MM.1S (cell line): ENCODE results near the gene RGS6.
"Not testable (repeated sequence)": the region's sequence is repeated elsewhere in the genome, so short reads cannot be mapped to it uniquely, and the experiment has no call there.

Experiments used
- DNase-seq: peaks from one replicate; pipeline ENCODE4 v3.0.0-alpha.2; 2015
- H2AFZ ChIP-seq: fragments of 300-600 bp; sonication (generic); 2 replicates; pipeline ENCODE4 v1.6.0; 2016; ENCODE audit warnings: antibody characterized with exemption, low read length
- H3F3A ChIP-seq: fragments of 300-600 bp; sonication (generic); 2 replicates; pipeline ENCODE4 v1.6.1; 2016; ENCODE audit warnings: mild to moderate bottlenecking, antibody characterized with exemption, low read length, moderate library complexity, mixed read lengths; ENCODE audit not compliant: insufficient read depth
- H3K27ac ChIP-seq: fragments of 300-600 bp; sonication (generic); 2 replicates; pipeline ENCODE4 v1.5.1; 2016; ENCODE audit warnings: mild to moderate bottlenecking, low read length
- H3K27me3 ChIP-seq: fragments of 300-600 bp; sonication (generic); replicated peaks from 2 replicates; pipeline ENCODE4 v1.6.0; 2016; ENCODE audit warnings: low read length; ENCODE audit not compliant: insufficient read depth
- H3K36me3 ChIP-seq: fragments of 300-600 bp; sonication (generic); replicated peaks from 2 replicates; pipeline ENCODE4 v1.6.1; 2016; ENCODE audit warnings: mild to moderate bottlenecking, low read length, mixed read lengths; ENCODE audit not compliant: insufficient read depth
- H3K4me1 ChIP-seq: fragments of 300-600 bp; sonication (generic); 2 replicates; pipeline ENCODE4 v1.6.1; 2016; ENCODE audit warnings: low read length, mixed read lengths
- H3K4me2 ChIP-seq: fragments of 300-600 bp; sonication (generic); 2 replicates; pipeline ENCODE4 v1.6.0; 2016; ENCODE audit warnings: low read depth, low read length
- H3K4me3 ChIP-seq: fragments of 300-600 bp; sonication (generic); 2 replicates; pipeline ENCODE4 v1.5.1; 2016; ENCODE audit warnings: low read length, mixed read lengths
- H3K79me2 ChIP-seq: fragments of 300-600 bp; sonication (generic); 2 replicates; pipeline ENCODE4 v1.6.1; 2016; ENCODE audit warnings: mixed run types, low read length, mixed read lengths
- H3K9ac ChIP-seq: fragments of 300-600 bp; sonication (generic); 2 replicates; pipeline ENCODE4 v1.6.1; 2016; ENCODE audit warnings: low read length, mixed read lengths
- H3K9me2 ChIP-seq: fragments of 300-600 bp; sonication (generic); replicated peaks from 2 replicates; pipeline ENCODE4 v1.6.1; 2016; ENCODE audit warnings: mild to moderate bottlenecking, low read length, mixed read lengths; ENCODE audit not compliant: insufficient read depth
- H3K9me3 ChIP-seq: fragments of 300-600 bp; sonication (generic); replicated peaks from 2 replicates; pipeline ENCODE4 v1.6.1; 2016; ENCODE audit warnings: mild to moderate bottlenecking, low read length, mixed read lengths; ENCODE audit not compliant: insufficient read depth
- H4K20me1 ChIP-seq: fragments of 300-600 bp; sonication (generic); 2 replicates; pipeline ENCODE4 v1.6.1; 2016; ENCODE audit warnings: mild to moderate bottlenecking, low read length, moderate library complexity, mixed read lengths; ENCODE audit not compliant: insufficient read depth
- CTCF ChIP-seq: fragments of 300-600 bp; sonication (generic); IDR thresholded peaks from 2 replicates; pipeline ENCODE4 v1.5.1; 2016; ENCODE audit warnings: antibody characterized with exemption, low read length, mixed read lengths
- EZH2 ChIP-seq: fragments of 300-600 bp; sonication (generic); optimal IDR thresholded peaks from 2 replicates; pipeline ENCODE3; 2017; ENCODE audit warnings: low read depth, mild to moderate bottlenecking, antibody characterized with exemption, low read length, mixed read lengths
- EZH2phosphoT487 ChIP-seq: fragments of 300-600 bp; sonication (generic); IDR thresholded peaks from 2 replicates; pipeline ENCODE4 v1.6.1; 2018; ENCODE audit warnings: antibody characterized with exemption, low read length

RGS6 gene

GRCh38 chr14:71932229-71932981, at the start of gene RGS6:
Gene RGS6, plus strand, starts transcription at chr14:71932429.
- Histone ChIP-seq H3F3A (no peaks in the 10 kb centered on the region), H3K9ac (no peak within 1 kb of the TSS), H3K4me3 (no peak within 1 kb of the TSS; the same call in 1 of the 2 replicates), H3K9me2 (no peaks in the 10 kb centered on the region), H4K20me1 (no peaks in the 10 kb centered on the region), H3K9me3 (no peaks in the 10 kb centered on the region), H2AFZ (no peak within 1 kb of the TSS), H3K4me2 (peak within 1 kb of the TSS; percentile 57; the same call in 1 of the 2 replicates), H3K79me2 (no peaks in the 10 kb centered on the region), H3K36me3 (no peaks in the 10 kb centered on the region), H3K27me3 (no peaks in the 10 kb centered on the region), H3K4me1 (no peaks in the 10 kb centered on the region), H3K27ac (no peak within 1 kb of the TSS)
- TF ChIP-seq EZH2 (no peak), EZH2phosphoT487 (no peak), CTCF (no peak)
- DNase-seq, result peak; percentile 73

- no peak overlapping the region for H3K4me2 ChIP-seq
- H3K79me2 ChIP-seq, result no peaks in the 10 kb centered on the region
- no peaks in the 10 kb centered on the region for H3K4me1 ChIP-seq
- TF ChIP-seq CTCF (no peak), EZH2phosphoT487 (no peak), EZH2 (no peak)
- H3K9me3 ChIP-seq, result no peaks in the 10 kb centered on the region
- no peak overlapping the region for H3K9ac ChIP-seq
- H3K27me3 ChIP-seq, result no peaks in the 10 kb centered on the region
- H3F3A ChIP-seq, result no peaks in the 10 kb centered on the region
- no peak overlapping the region for H3K4me3 ChIP-seq
- DNase-seq, result no peak
- H2AFZ ChIP-seq, result no peak overlapping the region
- no peaks in the 10 kb centered on the region for H4K20me1 ChIP-seq
- H3K27ac ChIP-seq, result no peak overlapping the region
- H3K9me2 ChIP-seq, result no peaks in the 10 kb centered on the region
- no peaks in the 10 kb centered on the region for H3K36me3 ChIP-seq
These were observed 49.1 kb upstream of the RGS6 start for GRCh38 chr14:71883094-71883493.

- Histone ChIP-seq H3K9ac (no peak overlapping the region), H3K4me3 (no peak overlapping the region), H3F3A (no peaks in the 10 kb centered on the region)
These were observed 46.9 kb upstream of the RGS6 start for GRCh38 chr14:71885301-71885700.

GRCh38 chr14:71887802-71888201, 44.4 kb upstream of the RGS6 start:
- not testable (repeated sequence) for H3K9me3 ChIP-seq, H3K4me1 ChIP-seq

More at GRCh38 chr14:71885301-71885700, 46.9 kb upstream of the RGS6 start:
- no peaks in the 10 kb centered on the region for H4K20me1 ChIP-seq
- H3K4me1 ChIP-seq, result no peaks in the 10 kb centered on the region
- H3K27ac ChIP-seq, result no peak overlapping the region
- no peaks in the 10 kb centered on the region for H3K79me2 ChIP-seq
- H3K27me3 ChIP-seq, result no peaks in the 10 kb centered on the region
- no peaks in the 10 kb centered on the region for H3K9me2 ChIP-seq
- no peaks in the 10 kb centered on the region for H3K9me3 ChIP-seq
- H3K4me2 ChIP-seq, result no peak overlapping the region
- DNase-seq, result no peak
- TF ChIP-seq EZH2 (no peak), CTCF (no peak), EZH2phosphoT487 (no peak)
- no peak overlapping the region for H2AFZ ChIP-seq
- H3K36me3 ChIP-seq, result no peaks in the 10 kb centered on the region

More at GRCh38 chr14:71887802-71888201, 44.4 kb upstream of the RGS6 start:
- not testable (repeated sequence) for H3K9me2 ChIP-seq, H2AFZ ChIP-seq, H3K27ac ChIP-seq, DNase-seq, H3K27me3 ChIP-seq, H3K79me2 ChIP-seq, H3K4me2 ChIP-seq, H3K36me3 ChIP-seq, H3K9ac ChIP-seq, H3K4me3 ChIP-seq, H4K20me1 ChIP-seq, H3F3A ChIP-seq
